ENCODE results near the gene RIMOC1.

Gene RIMOC1

DNA sequence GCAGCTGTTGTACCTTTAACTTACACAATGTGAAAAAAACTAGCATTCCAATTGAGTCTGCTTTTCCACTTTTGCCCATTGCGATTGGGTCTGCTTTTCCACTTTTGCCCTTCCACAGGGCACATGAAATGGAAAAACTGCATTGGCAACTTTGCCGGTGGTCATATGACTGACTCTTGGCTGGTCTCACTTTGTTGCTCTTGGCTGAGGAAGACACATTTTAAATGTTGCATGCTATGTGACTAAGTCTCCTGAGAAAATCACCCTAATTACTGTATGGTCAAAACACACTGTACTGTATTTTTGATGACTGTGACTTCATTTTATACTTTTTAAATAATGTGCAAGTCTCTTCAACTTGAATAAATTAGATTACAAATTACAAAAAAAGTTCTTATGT lies 32.3 kb upstream of the RIMOC1 start:
- Histone ChIP-seq H3K9ac (ENCODE audit: low read depth in 1 of 2, low read length in 2 of 2) (no peak overlapping the region), H3K27me3 (ENCODE audit: control insufficient read depth in 1 of 2, insufficient read depth in 2 of 2, low read length in 2 of 2) (no peaks in the 10 kb centered on the region), H3K4me3 (ENCODE audit: low read depth in 1 of 2, low read length in 2 of 2) (no peak overlapping the region), H3K4me1 (ENCODE audit: control insufficient read depth in 1 of 2, insufficient read depth in 2 of 2, low read length in 2 of 2) (peaks cover 10 to 23% of the 10 kb centered on the region in 2 donors), H3K27ac (ENCODE audit: low read depth, low read length) (no peak overlapping the region), H3K36me3 (ENCODE audit: control insufficient read depth in 1 of 2, insufficient read depth in 2 of 2, low read length in 2 of 2) (no peaks in the 10 kb centered on the region), H3K9me3 (ENCODE audit: control insufficient read depth in 1 of 2, low read length in 2 of 2) (no peaks in the 10 kb centered on the region)

DNA sequence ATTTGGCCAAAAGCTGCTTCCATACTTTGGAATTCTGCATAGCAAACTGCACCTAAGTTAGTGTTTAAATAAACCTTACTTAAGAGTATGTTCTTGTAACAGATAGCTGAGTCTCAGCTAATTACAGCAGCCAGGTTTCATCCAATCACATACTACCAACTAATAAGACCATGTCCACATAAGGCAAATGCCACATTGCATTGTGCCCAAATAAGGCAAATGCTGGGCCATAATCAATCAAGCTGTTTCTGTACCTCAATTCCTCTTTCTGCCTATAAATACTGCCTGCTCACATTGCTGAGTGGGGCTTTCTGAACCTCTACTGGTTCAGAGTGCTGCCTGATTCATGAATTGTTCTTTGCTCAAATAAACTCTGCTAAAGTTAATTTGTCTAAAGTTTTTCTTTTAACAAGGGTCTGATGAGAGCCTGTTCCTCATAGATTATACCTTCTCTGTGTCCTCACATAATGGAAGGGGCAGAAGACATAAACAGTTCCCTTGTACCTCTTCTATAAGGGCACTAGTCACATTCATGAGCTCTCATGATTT lies 29.6 kb upstream of the RIMOC1 start:
- Histone ChIP-seq H3K4me1 (ENCODE audit: control insufficient read depth in 1 of 2, insufficient read depth in 2 of 2, low read length in 2 of 2) (peaks cover 5 to 12% of the 10 kb centered on the region in 2 donors), H3K27me3 (ENCODE audit: control insufficient read depth in 1 of 2, insufficient read depth in 2 of 2, low read length in 2 of 2) (no peaks in the 10 kb centered on the region), H3K4me3 (ENCODE audit: low read depth in 1 of 2, low read length in 2 of 2) (no peak overlapping the region), H3K36me3 (ENCODE audit: control insufficient read depth in 1 of 2, insufficient read depth in 2 of 2, low read length in 2 of 2) (no peaks in the 10 kb centered on the region), H3K9ac (ENCODE audit: low read depth in 1 of 2, low read length in 2 of 2) (no peak overlapping the region), H3K9me3 (ENCODE audit: control insufficient read depth in 1 of 2, low read length in 2 of 2) (no peaks in the 10 kb centered on the region), H3K27ac (ENCODE audit: low read depth, low read length) (no peak overlapping the region)

DNA sequence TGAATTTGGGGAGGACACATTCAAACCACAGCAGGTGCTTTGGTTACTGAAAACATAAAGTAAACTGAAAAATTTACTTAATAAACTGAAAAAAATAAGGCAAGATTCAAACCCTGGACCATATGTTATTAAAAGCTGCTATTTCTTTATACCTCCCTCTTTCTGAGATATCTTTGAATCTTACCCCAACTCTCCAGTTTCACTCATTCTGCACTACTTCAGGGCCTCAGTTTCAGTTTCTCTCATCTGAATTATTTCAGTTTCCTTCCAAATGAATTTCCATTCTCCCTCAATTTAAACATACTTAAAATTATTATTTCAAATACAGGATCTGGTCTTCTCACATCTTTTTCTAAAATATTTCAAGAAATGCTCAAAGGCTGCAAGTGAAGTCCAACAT lies 29.0 kb upstream of the RIMOC1 start:
- no peak overlapping the region for H3K9ac ChIP-seq (ENCODE audit: low read depth in 1 of 2, low read length in 2 of 2)
- H3K36me3 ChIP-seq (ENCODE audit: control insufficient read depth in 1 of 2, insufficient read depth in 2 of 2, low read length in 2 of 2) = no peaks in the 10 kb centered on the region
- no peak overlapping the region for H3K4me3 ChIP-seq (ENCODE audit: low read depth in 1 of 2, low read length in 2 of 2)
- H3K4me1 ChIP-seq (ENCODE audit: control insufficient read depth in 1 of 2, insufficient read depth in 2 of 2, low read length in 2 of 2) = peaks cover 5 to 10% of the 10 kb centered on the region in 2 donors
- H3K27ac ChIP-seq (ENCODE audit: low read depth, low read length) = no peak overlapping the region
- H3K9me3 ChIP-seq (ENCODE audit: control insufficient read depth in 1 of 2, low read length in 2 of 2) = no peaks in the 10 kb centered on the region
- H3K27me3 ChIP-seq (ENCODE audit: control insufficient read depth in 1 of 2, insufficient read depth in 2 of 2, low read length in 2 of 2) = no peaks in the 10 kb centered on the region

DNA sequence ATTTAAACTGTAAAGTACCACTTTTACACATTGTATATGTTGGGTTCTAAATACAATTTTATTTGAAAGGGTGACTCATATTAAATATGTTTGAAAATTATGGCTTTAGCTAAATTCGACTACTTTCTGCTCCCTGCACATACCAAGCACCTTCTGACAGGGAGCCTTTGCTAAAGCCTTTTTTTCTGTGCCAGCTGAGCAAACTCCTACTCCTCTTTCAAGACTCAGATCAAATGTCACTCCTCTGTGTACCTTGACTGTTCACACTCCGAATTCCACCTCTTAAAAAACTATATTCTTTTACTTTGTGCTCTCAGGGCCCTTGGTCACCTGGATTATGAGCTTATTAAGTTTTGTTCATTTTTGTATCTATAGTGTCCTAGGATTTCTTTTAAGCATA lies 27.5 kb upstream of the RIMOC1 start:
- Histone ChIP-seq H3K9ac (ENCODE audit: low read depth in 1 of 2, low read length in 2 of 2) (no peak overlapping the region), H3K36me3 (ENCODE audit: control insufficient read depth in 1 of 2, insufficient read depth in 2 of 2, low read length in 2 of 2) (no peaks in the 10 kb centered on the region), H3K27ac (ENCODE audit: low read depth, low read length) (no peak overlapping the region), H3K27me3 (ENCODE audit: control insufficient read depth in 1 of 2, insufficient read depth in 2 of 2, low read length in 2 of 2) (no peaks in the 10 kb centered on the region), H3K4me1 (ENCODE audit: control insufficient read depth in 1 of 2, insufficient read depth in 2 of 2, low read length in 2 of 2) (no peaks in the 10 kb centered on the region), H3K4me3 (ENCODE audit: low read depth in 1 of 2, low read length in 2 of 2) (no peak overlapping the region), H3K9me3 (ENCODE audit: control insufficient read depth in 1 of 2, low read length in 2 of 2) (no peaks in the 10 kb centered on the region)

DNA sequence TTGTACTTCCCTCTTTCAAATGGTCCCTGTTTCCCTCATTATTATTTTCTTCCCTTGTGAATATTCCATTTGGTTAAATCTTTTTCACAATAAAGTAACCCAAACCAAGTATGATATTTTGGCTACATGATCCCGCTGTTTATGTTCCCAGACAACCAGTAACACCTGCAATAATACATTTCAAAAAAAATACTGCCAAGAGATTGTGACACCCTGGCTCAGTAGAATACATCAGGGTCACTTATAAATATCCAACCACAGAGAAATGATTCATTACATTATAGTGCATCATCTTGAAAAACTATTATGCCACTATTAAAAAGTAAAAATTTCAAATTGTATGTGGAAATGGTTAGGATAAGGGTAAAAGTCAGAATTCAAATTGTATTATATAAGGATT lies 26.7 kb upstream of the RIMOC1 start:
- Histone ChIP-seq H3K9me3 (ENCODE audit: control insufficient read depth in 1 of 2, low read length in 2 of 2) (no peaks in the 10 kb centered on the region), H3K27ac (ENCODE audit: low read depth, low read length) (no peak overlapping the region), H3K9ac (ENCODE audit: low read depth in 1 of 2, low read length in 2 of 2) (no peak overlapping the region), H3K4me1 (ENCODE audit: control insufficient read depth in 1 of 2, insufficient read depth in 2 of 2, low read length in 2 of 2) (no peaks in the 10 kb centered on the region), H3K36me3 (ENCODE audit: control insufficient read depth in 1 of 2, insufficient read depth in 2 of 2, low read length in 2 of 2) (no peaks in the 10 kb centered on the region), H3K27me3 (ENCODE audit: control insufficient read depth in 1 of 2, insufficient read depth in 2 of 2, low read length in 2 of 2) (no peaks in the 10 kb centered on the region), H3K4me3 (ENCODE audit: low read depth in 1 of 2, low read length in 2 of 2) (no peak overlapping the region)

DNA sequence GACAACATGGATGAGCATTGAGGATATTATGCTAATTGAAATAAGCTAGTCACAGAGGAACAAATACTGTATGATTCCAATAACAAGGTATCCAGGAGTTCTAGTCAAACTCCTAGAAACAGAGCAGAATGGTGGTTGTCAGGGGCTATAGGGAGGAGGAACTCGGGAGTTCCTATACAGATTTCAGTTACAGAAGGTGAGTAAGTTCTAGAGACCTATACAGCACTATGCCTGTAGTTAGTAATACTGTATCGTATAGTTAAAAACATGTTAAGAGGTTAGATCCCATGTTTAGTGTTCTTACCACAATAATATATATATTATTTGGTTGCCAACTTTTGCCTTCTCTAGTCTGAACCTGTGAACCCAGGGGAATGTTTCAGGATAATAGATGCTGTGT lies 26.0 kb upstream of the RIMOC1 start:
- no peaks in the 10 kb centered on the region for H3K4me1 ChIP-seq (ENCODE audit: control insufficient read depth in 1 of 2, insufficient read depth in 2 of 2, low read length in 2 of 2)
- H3K27ac ChIP-seq (ENCODE audit: low read depth, low read length) = no peak overlapping the region
- no peak overlapping the region for H3K9ac ChIP-seq (ENCODE audit: low read depth in 1 of 2, low read length in 2 of 2)
- H3K36me3 ChIP-seq (ENCODE audit: control insufficient read depth in 1 of 2, insufficient read depth in 2 of 2, low read length in 2 of 2) = no peaks in the 10 kb centered on the region
- no peaks in the 10 kb centered on the region for H3K9me3 ChIP-seq (ENCODE audit: control insufficient read depth in 1 of 2, low read length in 2 of 2)
- no peak overlapping the region for H3K4me3 ChIP-seq (ENCODE audit: low read depth in 1 of 2, low read length in 2 of 2)
- H3K27me3 ChIP-seq (ENCODE audit: control insufficient read depth in 1 of 2, insufficient read depth in 2 of 2, low read length in 2 of 2) = no peaks in the 10 kb centered on the region

DNA sequence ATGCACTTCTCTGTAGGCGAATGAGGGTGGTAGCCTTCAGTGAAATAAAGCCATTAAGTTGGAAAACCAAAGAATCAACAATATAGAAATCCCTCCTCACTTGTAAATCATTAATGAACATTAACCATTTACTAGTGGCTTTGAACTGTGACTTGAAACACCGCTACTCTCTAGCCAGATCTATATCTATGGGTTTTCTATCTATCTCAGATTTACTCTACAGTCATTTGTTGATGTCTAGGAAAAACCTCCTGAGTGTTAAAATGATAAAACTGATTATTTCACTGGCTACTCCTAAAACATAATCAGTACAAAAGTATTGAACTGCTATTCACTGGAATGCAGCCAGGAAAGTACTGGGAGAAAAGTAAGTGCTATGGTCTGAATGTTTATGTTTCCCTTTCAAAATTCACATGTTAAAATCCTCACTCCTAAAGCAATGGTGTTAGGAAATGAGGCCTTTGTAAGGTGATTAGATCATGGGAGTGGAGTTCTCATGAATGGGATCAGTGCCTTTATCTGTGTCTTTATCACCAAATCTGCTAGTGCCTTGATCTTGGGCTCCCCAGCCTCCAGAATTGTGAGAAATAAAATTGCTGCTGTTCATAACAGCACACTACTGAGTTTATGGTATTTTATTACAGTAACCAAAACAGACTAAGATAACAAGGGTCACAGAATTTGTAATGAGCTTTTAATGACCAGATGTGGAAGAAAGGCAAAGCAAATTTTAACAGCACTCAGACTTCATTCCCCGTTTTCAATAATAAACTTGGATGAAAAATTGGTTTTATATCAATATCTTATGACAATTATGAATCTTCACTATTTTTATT lies 25.3 kb upstream of the RIMOC1 start:
- H3K9ac ChIP-seq (ENCODE audit: low read depth in 1 of 2, low read length in 2 of 2) = no peak overlapping the region
- H3K36me3 ChIP-seq (ENCODE audit: control insufficient read depth in 1 of 2, insufficient read depth in 2 of 2, low read length in 2 of 2) = no peaks in the 10 kb centered on the region
- H3K9me3 ChIP-seq (ENCODE audit: control insufficient read depth in 1 of 2, low read length in 2 of 2) = no peaks in the 10 kb centered on the region
- H3K27ac ChIP-seq (ENCODE audit: low read depth, low read length) = no peak overlapping the region
- no peak overlapping the region for H3K4me3 ChIP-seq (ENCODE audit: low read depth in 1 of 2, low read length in 2 of 2)
- no peaks in the 10 kb centered on the region for H3K4me1 ChIP-seq (ENCODE audit: control insufficient read depth in 1 of 2, insufficient read depth in 2 of 2, low read length in 2 of 2)
- H3K27me3 ChIP-seq (ENCODE audit: control insufficient read depth in 1 of 2, insufficient read depth in 2 of 2, low read length in 2 of 2) = no peaks in the 10 kb centered on the region

DNA sequence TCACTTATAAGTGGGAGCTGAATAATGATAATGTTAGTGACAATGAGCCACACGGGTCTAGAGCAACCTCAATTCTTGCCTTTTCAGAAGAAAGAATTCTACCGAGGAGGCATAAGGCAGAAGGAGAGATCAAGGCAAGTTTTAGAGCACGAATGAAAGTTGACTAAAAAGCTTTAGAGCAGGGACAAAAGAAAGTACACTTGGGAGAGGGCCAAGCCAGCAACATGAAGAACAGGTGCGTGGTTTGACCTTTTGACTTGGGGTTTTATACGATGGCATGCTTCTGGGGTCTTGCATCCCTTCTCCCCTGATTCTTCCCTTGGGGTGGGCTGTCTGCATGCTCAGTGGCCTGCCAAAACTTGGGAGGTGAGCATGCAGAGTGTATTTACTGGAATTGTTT lies 21.4 kb upstream of the RIMOC1 start:
- Histone ChIP-seq H3K9ac (ENCODE audit: low read depth in 1 of 2, low read length in 2 of 2) (no peak overlapping the region), H3K4me1 (ENCODE audit: control insufficient read depth in 1 of 2, insufficient read depth in 2 of 2, low read length in 2 of 2) (no peaks in the 10 kb centered on the region), H3K4me3 (ENCODE audit: low read depth in 1 of 2, low read length in 2 of 2) (no peak overlapping the region), H3K36me3 (ENCODE audit: control insufficient read depth in 1 of 2, insufficient read depth in 2 of 2, low read length in 2 of 2) (no peaks in the 10 kb centered on the region), H3K27me3 (ENCODE audit: control insufficient read depth in 1 of 2, insufficient read depth in 2 of 2, low read length in 2 of 2) (peaks cover 0 to 2% of the 10 kb centered on the region in 2 donors), H3K27ac (ENCODE audit: low read depth, low read length) (no peak overlapping the region), H3K9me3 (ENCODE audit: control insufficient read depth in 1 of 2, low read length in 2 of 2) (no peaks in the 10 kb centered on the region)

DNA sequence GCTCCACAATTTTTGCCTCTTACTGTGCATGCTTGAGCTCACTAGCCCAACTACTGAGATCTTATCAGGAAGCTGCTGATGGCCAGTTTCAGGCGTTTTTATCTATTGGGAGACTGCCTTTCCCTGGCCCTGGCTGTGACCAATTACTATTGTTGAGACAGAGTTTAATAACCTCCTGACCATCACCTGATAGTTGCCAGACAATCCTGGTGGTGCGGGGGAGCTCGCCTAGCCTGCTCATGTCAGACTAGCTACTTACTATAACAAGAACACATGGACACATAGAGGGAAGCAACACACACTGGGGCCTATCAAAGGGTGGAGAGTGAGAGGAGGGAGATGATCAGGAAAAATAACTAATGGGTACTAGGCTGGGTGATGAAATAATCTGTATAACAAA lies 20.9 kb upstream of the RIMOC1 start:
- no peak overlapping the region for H3K4me3 ChIP-seq (ENCODE audit: low read depth in 1 of 2, low read length in 2 of 2)
- peaks cover 0 to 7% of the 10 kb centered on the region in 2 donors for H3K27me3 ChIP-seq (ENCODE audit: control insufficient read depth in 1 of 2, insufficient read depth in 2 of 2, low read length in 2 of 2)
- no peaks in the 10 kb centered on the region for H3K4me1 ChIP-seq (ENCODE audit: control insufficient read depth in 1 of 2, insufficient read depth in 2 of 2, low read length in 2 of 2)
- H3K27ac ChIP-seq (ENCODE audit: low read depth, low read length) = no peak overlapping the region
- H3K9me3 ChIP-seq (ENCODE audit: control insufficient read depth in 1 of 2, low read length in 2 of 2) = no peaks in the 10 kb centered on the region
- no peak overlapping the region for H3K9ac ChIP-seq (ENCODE audit: low read depth in 1 of 2, low read length in 2 of 2)
- H3K36me3 ChIP-seq (ENCODE audit: control insufficient read depth in 1 of 2, insufficient read depth in 2 of 2, low read length in 2 of 2) = no peaks in the 10 kb centered on the region

DNA sequence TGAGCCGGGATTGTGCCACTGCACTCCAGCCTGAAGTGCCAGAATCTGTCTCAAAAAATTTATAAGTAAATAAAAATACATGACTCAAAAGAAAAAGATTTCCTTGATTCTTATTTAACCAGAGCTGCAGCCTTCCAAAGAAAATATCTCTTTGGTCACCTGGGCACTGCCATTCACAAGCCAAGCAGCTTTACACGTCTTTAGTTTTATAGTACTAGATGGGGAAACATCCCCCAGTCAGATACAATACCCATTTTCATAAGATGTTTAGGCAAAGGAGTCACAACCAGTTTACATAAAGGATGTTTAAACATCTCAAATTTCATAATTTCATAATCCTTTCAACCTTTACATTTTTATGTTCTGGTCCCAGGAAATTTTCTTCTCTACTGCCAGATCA lies 20.2 kb upstream of the RIMOC1 start:
- no peaks in the 10 kb centered on the region for H3K4me1 ChIP-seq (ENCODE audit: control insufficient read depth in 1 of 2, insufficient read depth in 2 of 2, low read length in 2 of 2)

More for the DNA sequence above, 20.2 kb upstream of the RIMOC1 start:
- Histone ChIP-seq H3K9ac (ENCODE audit: low read depth in 1 of 2, low read length in 2 of 2) (no peak overlapping the region), H3K27me3 (ENCODE audit: control insufficient read depth in 1 of 2, insufficient read depth in 2 of 2, low read length in 2 of 2) (peaks cover 0 to 8% of the 10 kb centered on the region in 2 donors), H3K36me3 (ENCODE audit: control insufficient read depth in 1 of 2, insufficient read depth in 2 of 2, low read length in 2 of 2) (no peaks in the 10 kb centered on the region), H3K9me3 (ENCODE audit: control insufficient read depth in 1 of 2, low read length in 2 of 2) (no peaks in the 10 kb centered on the region), H3K27ac (ENCODE audit: low read depth, low read length) (no peak overlapping the region), H3K4me3 (ENCODE audit: low read depth in 1 of 2, low read length in 2 of 2) (no peak overlapping the region)

Data from duodenal mucosa (tissue), 2 donors.